Measurements from ENCODE around the gene LSM14B.
A peak's percentile ranks its signal among the peaks of the same experiment; 100 is the strongest.

LSM14B gene

DNA sequence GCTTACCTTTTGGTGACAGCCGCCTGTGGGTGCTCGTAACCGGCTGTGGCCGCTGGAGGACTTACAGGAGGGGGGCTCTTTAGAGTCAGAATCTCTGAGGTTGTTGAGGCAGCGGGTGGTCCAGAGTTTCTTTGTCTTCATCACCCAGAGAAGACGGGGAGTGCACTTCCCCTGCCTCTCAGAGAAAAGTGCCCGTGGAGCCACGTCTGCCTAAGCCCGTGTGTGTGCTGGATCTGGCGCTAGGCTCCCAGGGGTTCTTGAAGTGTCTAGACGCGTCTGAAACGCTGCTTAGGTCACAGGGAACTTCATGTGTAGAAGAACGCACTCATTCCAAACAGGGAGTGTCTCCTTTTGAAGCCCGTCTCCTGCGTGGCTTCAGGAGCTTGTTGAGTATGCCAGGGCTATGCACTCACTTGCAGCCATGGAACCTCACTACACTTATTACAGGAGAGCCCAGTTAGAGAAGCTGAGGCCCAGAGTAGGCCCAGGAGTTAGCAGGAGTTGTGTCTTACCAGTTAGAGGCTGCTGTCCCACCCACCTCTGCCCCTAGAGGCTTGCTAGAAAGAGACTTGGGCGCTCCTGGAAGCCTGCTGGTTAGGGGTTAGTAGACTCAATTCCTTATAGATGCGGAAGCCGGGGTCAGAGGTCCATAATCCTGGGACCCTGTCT is 1.3 kb downstream of the LSM14B start:
- H3K4me1 ChIP-seq (ENCODE audit: insufficient read depth, low read length) = peaks cover 29% of the 10 kb centered on the region
- peaks cover 51% of the 10 kb centered on the region for H3K36me3 ChIP-seq (ENCODE audit: insufficient read depth, low read length)
- peak overlapping the region; percentile 93 for H3K4me2 ChIP-seq (ENCODE audit: insufficient read depth, low read length)
- no peaks in the 10 kb centered on the region for H3K27me3 ChIP-seq (ENCODE audit: insufficient read depth, low read length, poor library complexity)
- peak overlapping the region; percentile 54 to 80; a peak in 3 of 4 replicates for H3K4me3 ChIP-seq (ENCODE audit: low read depth in 1 of 2, low read length in 2 of 2)
- peaks cover 41% of the 10 kb centered on the region for H3K79me2 ChIP-seq (ENCODE audit: insufficient read depth, low read length)
- peak overlapping the region; percentile 71 for H3K9ac ChIP-seq (ENCODE audit: low read depth, low read length)
- TF ChIP-seq EZH2 (IDR thresholded peaks at IDR 0.05; ENCODE audit: borderline replicate concordance, low read depth, low read length, severe bottlenecking) = no peak
- TF ChIP-seq, protein P1, sequence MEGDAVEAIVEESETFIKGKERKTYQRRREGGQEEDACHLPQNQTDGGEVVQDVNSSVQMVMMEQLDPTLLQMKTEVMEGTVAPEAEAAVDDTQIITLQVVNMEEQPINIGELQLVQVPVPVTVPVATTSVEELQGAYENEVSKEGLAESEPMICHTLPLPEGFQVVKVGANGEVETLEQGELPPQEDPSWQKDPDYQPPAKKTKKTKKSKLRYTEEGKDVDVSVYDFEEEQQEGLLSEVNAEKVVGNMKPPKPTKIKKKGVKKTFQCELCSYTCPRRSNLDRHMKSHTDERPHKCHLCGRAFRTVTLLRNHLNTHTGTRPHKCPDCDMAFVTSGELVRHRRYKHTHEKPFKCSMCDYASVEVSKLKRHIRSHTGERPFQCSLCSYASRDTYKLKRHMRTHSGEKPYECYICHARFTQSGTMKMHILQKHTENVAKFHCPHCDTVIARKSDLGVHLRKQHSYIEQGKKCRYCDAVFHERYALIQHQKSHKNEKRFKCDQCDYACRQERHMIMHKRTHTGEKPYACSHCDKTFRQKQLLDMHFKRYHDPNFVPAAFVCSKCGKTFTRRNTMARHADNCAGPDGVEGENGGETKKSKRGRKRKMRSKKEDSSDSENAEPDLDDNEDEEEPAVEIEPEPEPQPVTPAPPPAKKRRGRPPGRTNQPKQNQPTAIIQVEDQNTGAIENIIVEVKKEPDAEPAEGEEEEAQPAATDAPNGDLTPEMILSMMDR (IDR thresholded peaks at IDR 0.05; ENCODE audit: borderline replicate concordance, extremely low read depth, low read length, poor library complexity, severe bottlenecking) = peak; percentile 31
- H3K9me3 ChIP-seq (ENCODE audit: insufficient read depth, low read length, severe bottlenecking) = no peaks in the 10 kb centered on the region
- DNase-seq (no peak), ATAC-seq (ENCODE audit: insufficient read depth, low read depth) (no peak)
- no peak overlapping the region for H2AFZ ChIP-seq (ENCODE audit: low read depth, low read length)
- H3K27ac ChIP-seq (ENCODE audit: low read length) = peak overlapping the region; percentile 27; the same call in 1 of the 2 replicates
- peaks cover 46% of the 10 kb centered on the region for H4K20me1 ChIP-seq (ENCODE audit: insufficient read depth, low read length)

DNA sequence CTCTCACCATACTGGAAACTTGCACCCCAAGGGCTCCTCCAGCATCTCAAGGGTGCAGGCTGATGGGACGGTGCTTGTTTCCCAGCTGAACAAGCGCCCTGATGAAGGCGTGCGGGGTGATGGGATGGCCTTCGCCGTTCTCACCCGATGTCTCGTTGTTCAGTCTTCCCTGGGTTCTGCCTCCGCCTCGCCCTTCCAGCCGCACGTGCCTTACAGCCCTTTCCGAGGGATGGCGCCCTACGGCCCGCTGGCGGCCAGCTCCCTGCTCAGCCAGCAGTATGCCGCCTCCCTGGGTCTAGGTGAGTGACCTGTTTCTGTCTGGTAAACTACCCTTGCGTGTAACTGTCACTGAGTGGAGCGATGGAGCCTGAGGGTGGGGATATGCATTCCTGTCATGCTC is 3.9 kb downstream of the LSM14B start:
- H3K36me3 ChIP-seq (ENCODE audit: insufficient read depth, low read length) = peaks cover 76% of the 10 kb centered on the region
- ATAC-seq (ENCODE audit: insufficient read depth, low read depth) = no peak
- peaks cover 23% of the 10 kb centered on the region for H3K4me1 ChIP-seq (ENCODE audit: insufficient read depth, low read length)

DNA sequence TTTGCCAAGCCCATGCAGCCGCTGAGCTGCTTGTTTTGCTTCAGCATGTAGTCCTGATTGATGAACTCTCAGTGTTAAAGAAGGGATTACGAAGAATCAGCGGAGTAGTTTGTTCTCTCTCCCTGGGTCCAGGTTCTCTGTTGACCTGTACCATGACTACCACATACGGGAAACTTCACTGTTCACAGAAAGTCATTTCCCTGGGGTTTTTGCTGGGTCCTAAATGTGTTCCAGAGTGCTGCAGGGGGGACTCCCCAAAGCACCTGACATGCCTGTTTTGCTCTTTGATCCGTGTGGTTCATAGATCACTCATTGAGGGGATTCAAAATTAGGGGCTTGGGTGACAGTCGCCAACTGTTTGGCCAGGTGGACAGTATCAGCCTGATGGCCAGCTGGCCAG is 5.5 kb downstream of the LSM14B start:
- Histone ChIP-seq H3K27ac (ENCODE audit: low read length) (no peak overlapping the region), H3K9ac (ENCODE audit: low read depth, low read length) (no peak overlapping the region), H3K27me3 (ENCODE audit: insufficient read depth, low read length, poor library complexity) (no peaks in the 10 kb centered on the region), H2AFZ (ENCODE audit: low read depth, low read length) (no peak overlapping the region), H3K4me3 (ENCODE audit: low read depth in 1 of 2, low read length in 2 of 2) (no peak overlapping the region), H3K36me3 (ENCODE audit: insufficient read depth, low read length) (peaks cover 93% of the 10 kb centered on the region), H3K9me3 (ENCODE audit: insufficient read depth, low read length, severe bottlenecking) (no peaks in the 10 kb centered on the region), H4K20me1 (ENCODE audit: insufficient read depth, low read length) (peaks cover 70% of the 10 kb centered on the region), H3K4me1 (ENCODE audit: insufficient read depth, low read length) (peaks cover 19% of the 10 kb centered on the region), H3K4me2 (ENCODE audit: insufficient read depth, low read length) (no peak overlapping the region), H3K79me2 (ENCODE audit: insufficient read depth, low read length) (peaks cover 37% of the 10 kb centered on the region)
- no peak for ATAC-seq (ENCODE audit: insufficient read depth, low read depth)
- DNase-seq = no peak
- TF ChIP-seq, protein P1 (IDR thresholded peaks at IDR 0.05; ENCODE audit: borderline replicate concordance, extremely low read depth, low read length, poor library complexity, severe bottlenecking) = no peak
- no peak for TF ChIP-seq EZH2 (IDR thresholded peaks at IDR 0.05; ENCODE audit: borderline replicate concordance, low read depth, low read length, severe bottlenecking)

More for the DNA sequence above, 3.9 kb downstream of the LSM14B start:
- peaks cover 54% of the 10 kb centered on the region for H4K20me1 ChIP-seq (ENCODE audit: insufficient read depth, low read length)
- DNase-seq = no peak
- H2AFZ ChIP-seq (ENCODE audit: low read depth, low read length) = no peak overlapping the region
- no peaks in the 10 kb centered on the region for H3K9me3 ChIP-seq (ENCODE audit: insufficient read depth, low read length, severe bottlenecking)
- no peak overlapping the region for H3K4me3 ChIP-seq (ENCODE audit: low read depth in 1 of 2, low read length in 2 of 2)
- TF ChIP-seq, protein P1 (IDR thresholded peaks at IDR 0.05; ENCODE audit: borderline replicate concordance, extremely low read depth, low read length, poor library complexity, severe bottlenecking) = no peak
- no peak overlapping the region for H3K9ac ChIP-seq (ENCODE audit: low read depth, low read length)
- no peak overlapping the region for H3K27ac ChIP-seq (ENCODE audit: low read length)
- H3K27me3 ChIP-seq (ENCODE audit: insufficient read depth, low read length, poor library complexity) = no peaks in the 10 kb centered on the region
- H3K79me2 ChIP-seq (ENCODE audit: insufficient read depth, low read length) = peaks cover 41% of the 10 kb centered on the region
- H3K4me2 ChIP-seq (ENCODE audit: insufficient read depth, low read length) = no peak overlapping the region
